ENCODE results near the gene SIGLEC5.

GRCh38 chr19:51660975-51661600 is 30.9 kb upstream of the SIGLEC5 start:
- TF ChIP-seq CTCF (IDR thresholded peaks at IDR 0.05) = peak in 6 of 7 experiments; percentile 19 to 54 (median 34)
- TF ChIP-seq POLR2A (IDR thresholded peaks at IDR 0.05) = no peak

Measured in body of pancreas (tissue), 4 donors.